HPDE6-E6E7 (cell line): Measurements from ENCODE around the gene RNF113B.

Experiments used
- DNase-seq: peaks from one replicate; pipeline ENCODE4 v3.0.0; 2011; ENCODE audit warnings: missing footprints; ENCODE audit errors: extremely low spot score

RNF113B gene

GRCh38 chr13:98176777-98177608, at the start of gene RNF113B:
TSS of gene RNF113B (minus strand) at chr13:98177269. CDS start at chr13:98177236, 33 bp downstream.
- no peak for DNase-seq

- no peak for DNase-seq
Measured at GRCh38 chr13:98226496-98226895, 49.4 kb upstream of the RNF113B start.

- no peak for DNase-seq
Measured at GRCh38 chr13:98225036-98225940, 48.2 kb upstream of the RNF113B start.

- DNase-seq: no peak
Measured at GRCh38 chr13:98224557-98224956, 47.5 kb upstream of the RNF113B start.

- DNase-seq: no peak
Measured at GRCh38 chr13:98223741-98224140, 46.7 kb upstream of the RNF113B start.

GRCh38 chr13:98222816-98223215, 45.7 kb upstream of the RNF113B start:
- no peak for DNase-seq

GRCh38 chr13:98222081-98222554, 45.0 kb upstream of the RNF113B start:
- DNase-seq: no peak

GRCh38 chr13:98221234-98221633, 44.2 kb upstream of the RNF113B start:
- no peak for DNase-seq

- DNase-seq: no peak
Measured at GRCh38 chr13:98220271-98220791, 43.3 kb upstream of the RNF113B start.

GRCh38 chr13:98219685-98220084, 42.6 kb upstream of the RNF113B start:
- DNase-seq: no peak

- DNase-seq: no peak
Measured at GRCh38 chr13:98217597-98217996, 40.5 kb upstream of the RNF113B start.

- no peak for DNase-seq
Measured at GRCh38 chr13:98216711-98217285, 39.7 kb upstream of the RNF113B start.

GRCh38 chr13:98216135-98216565, 39.1 kb upstream of the RNF113B start:
- no peak for DNase-seq

GRCh38 chr13:98215508-98215907, 38.4 kb upstream of the RNF113B start:
- DNase-seq: no peak

GRCh38 chr13:98214707-98215106, 37.6 kb upstream of the RNF113B start:
- DNase-seq: peak; percentile 66

- no peak for DNase-seq
Measured at GRCh38 chr13:98214008-98214643, 37.1 kb upstream of the RNF113B start.

- no peak for DNase-seq
Measured at GRCh38 chr13:98213354-98213753, 36.3 kb upstream of the RNF113B start.

GRCh38 chr13:98212763-98213162, 35.7 kb upstream of the RNF113B start:
- DNase-seq: no peak

GRCh38 chr13:98208606-98209005, 31.5 kb upstream of the RNF113B start:
- DNase-seq: no peak

GRCh38 chr13:98207416-98207815, 30.3 kb upstream of the RNF113B start:
- no peak for DNase-seq

GRCh38 chr13:98206946-98207345, 29.9 kb upstream of the RNF113B start:
- DNase-seq: no peak
